ENCODE data around the gene EPHA6. TPM values are rescaled to one million over a fixed set of nuclear protein-coding genes. Genes with fewer than 3 reads are reported as not detected.

Gene EPHA6
- total RNA-seq, 2 experiments from 2014 or later = not detected

DNA sequence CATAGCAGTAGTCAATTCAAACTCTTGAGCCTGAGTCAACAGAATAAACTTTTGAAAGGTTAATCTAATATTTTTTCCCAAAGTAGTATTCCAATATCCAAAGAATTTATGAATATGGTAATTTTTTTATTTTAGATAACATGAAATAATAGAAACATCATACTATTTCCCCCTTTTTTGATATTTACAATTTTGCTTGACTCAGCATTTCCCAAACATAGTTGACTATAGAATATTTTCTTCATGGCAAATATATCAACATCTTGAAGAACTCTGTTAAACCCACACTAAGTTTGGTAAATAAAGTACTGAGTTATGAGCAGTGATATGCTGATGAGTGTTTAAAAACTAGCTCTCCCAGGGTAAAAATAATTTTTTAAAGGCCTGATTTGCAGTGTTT, 570.2 kb downstream of the EPHA6 start:
- Mint-ChIP-seq H3K9me3 (peaks cover 5% of the 10 kb centered on the region), H3K4me1 (ENCODE audit: low read depth) (no peaks in the 10 kb centered on the region), H3K4me3 (no peak overlapping the region), H3K27ac (no peak overlapping the region), H3K27me3 (no peaks in the 10 kb centered on the region), H3K36me3 (ENCODE audit: low read depth) (no peaks in the 10 kb centered on the region)
- no peaks in the 10 kb centered on the region for H3K4me1 ChIP-seq (ENCODE audit: insufficient read depth, low read length)
- POLR2A ChIA-PET = no interaction called here
- ATAC-seq (ENCODE audit: poor library complexity) (no peak), DNase-seq (no peak)
- H3K4me3 ChIP-seq (ENCODE audit: low read length) = no peak overlapping the region
- H3K27ac ChIP-seq (ENCODE audit: low read depth in 1 of 2, low read length in 2 of 2) = no peak overlapping the region
- peaks cover 0 to 4% of the 10 kb centered on the region in 2 experiments for H3K9me3 ChIP-seq (ENCODE audit: control insufficient read depth in 1 of 2, insufficient read depth in 1 of 2, low read length in 2 of 2)
- intact Hi-C loops (cut with DNase I, micrococcal nuclease) = no loop called here
- CTCF ChIA-PET = no interaction called here
- H3K27me3 ChIP-seq (ENCODE audit: control insufficient read depth in 1 of 2, insufficient read depth in 2 of 2, low read length in 2 of 2) = no peaks in the 10 kb centered on the region
- no peak for TF ChIP-seq CTCF (IDR thresholded peaks at IDR 0.05)
- no peaks in the 10 kb centered on the region for H3K36me3 ChIP-seq (ENCODE audit: insufficient read depth, low read length)

DNA sequence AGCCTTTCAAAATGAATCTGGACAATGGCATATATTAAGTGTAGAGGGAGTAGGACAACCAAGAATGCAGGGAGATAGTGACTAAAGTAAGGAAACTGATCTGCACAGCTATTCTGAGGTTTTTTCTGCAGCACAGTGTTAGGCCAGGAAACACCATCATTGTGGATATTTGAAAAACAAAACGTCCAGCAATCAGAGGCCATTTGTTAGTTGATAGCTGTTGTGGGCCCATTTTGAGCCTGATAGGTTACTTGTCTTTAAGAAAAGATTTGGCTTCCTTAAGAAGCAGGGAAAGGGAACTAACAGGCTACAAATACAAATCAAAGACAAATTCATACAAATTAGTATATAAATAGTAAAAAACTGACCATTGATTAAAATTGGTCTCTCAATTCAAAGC, 574.4 kb downstream of the EPHA6 start:
- ATAC-seq (ENCODE audit: poor library complexity) (no peak), DNase-seq (no peak)
- Histone ChIP-seq H3K27ac (ENCODE audit: low read depth in 1 of 2, low read length in 2 of 2) (no peak overlapping the region), H3K36me3 (ENCODE audit: insufficient read depth, low read length) (no peaks in the 10 kb centered on the region), H3K9me3 (ENCODE audit: control insufficient read depth in 1 of 2, insufficient read depth in 1 of 2, low read length in 2 of 2) (peaks cover 0 to 4% of the 10 kb centered on the region in 2 experiments), H3K4me1 (ENCODE audit: insufficient read depth, low read length) (no peaks in the 10 kb centered on the region), H3K4me3 (ENCODE audit: low read length) (no peak overlapping the region), H3K27me3 (ENCODE audit: control insufficient read depth in 1 of 2, insufficient read depth in 2 of 2, low read length in 2 of 2) (no peaks in the 10 kb centered on the region)
- CTCF ChIA-PET = no interaction called here
- intact Hi-C loops (cut with DNase I, micrococcal nuclease) = no loop called here
- Mint-ChIP-seq H3K4me1 (ENCODE audit: low read depth) (no peaks in the 10 kb centered on the region), H3K27me3 (no peaks in the 10 kb centered on the region), H3K27ac (no peak overlapping the region), H3K4me3 (no peak overlapping the region), H3K9me3 (peaks cover 5% of the 10 kb centered on the region), H3K36me3 (ENCODE audit: low read depth) (no peaks in the 10 kb centered on the region)
- POLR2A ChIA-PET = no interaction called here
- no peak for TF ChIP-seq CTCF (IDR thresholded peaks at IDR 0.05)

DNA sequence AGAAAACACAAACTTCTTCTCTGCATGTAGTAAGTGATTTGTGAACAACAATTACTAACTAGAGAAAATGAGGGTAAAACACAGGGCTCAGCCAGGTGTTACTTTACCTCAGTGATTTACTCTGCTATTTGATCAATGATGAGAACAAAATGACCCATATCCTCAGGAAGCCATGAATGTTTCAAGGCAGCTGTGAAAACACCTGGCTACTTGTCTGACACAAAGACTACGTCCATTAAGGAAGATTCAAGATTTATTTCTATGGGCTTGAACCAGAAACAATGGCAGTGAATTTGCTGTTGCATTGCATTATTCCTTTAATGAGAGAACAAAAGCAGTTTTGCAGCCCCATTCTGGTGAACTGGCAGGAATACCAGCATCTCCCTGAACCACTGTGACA, 575.5 kb downstream of the EPHA6 start:
- Histone ChIP-seq H3K27ac (ENCODE audit: low read depth in 1 of 2, low read length in 2 of 2) (no peak overlapping the region), H3K4me1 (ENCODE audit: insufficient read depth, low read length) (no peaks in the 10 kb centered on the region), H3K9me3 (ENCODE audit: control insufficient read depth in 1 of 2, insufficient read depth in 1 of 2, low read length in 2 of 2) (peaks cover 0 to 4% of the 10 kb centered on the region in 2 experiments), H3K36me3 (ENCODE audit: insufficient read depth, low read length) (no peaks in the 10 kb centered on the region), H3K27me3 (ENCODE audit: control insufficient read depth in 1 of 2, insufficient read depth in 2 of 2, low read length in 2 of 2) (no peaks in the 10 kb centered on the region), H3K4me3 (ENCODE audit: low read length) (no peak overlapping the region)
- ChIA-PET POLR2A (no interaction called here), CTCF (no interaction called here)
- Mint-ChIP-seq H3K27ac (no peak overlapping the region), H3K4me3 (no peak overlapping the region), H3K4me1 (ENCODE audit: low read depth) (no peaks in the 10 kb centered on the region), H3K36me3 (ENCODE audit: low read depth) (no peaks in the 10 kb centered on the region), H3K9me3 (peaks cover 5% of the 10 kb centered on the region), H3K27me3 (no peaks in the 10 kb centered on the region)
- no peak for TF ChIP-seq CTCF (IDR thresholded peaks at IDR 0.05)
- intact Hi-C loops (cut with DNase I, micrococcal nuclease) = no loop called here
- DNase-seq = no peak
- ATAC-seq (ENCODE audit: poor library complexity) = no peak
